CD4-positive, alpha-beta T cell treated with Interleukin-4 for 4 hours (primary cell): ENCODE data around the gene ATP11A.

Experiments
- DNase-seq: peaks from one replicate; pipeline ENCODE4 v3.0.0-alpha.2; 2020

Gene ATP11A

DNA sequence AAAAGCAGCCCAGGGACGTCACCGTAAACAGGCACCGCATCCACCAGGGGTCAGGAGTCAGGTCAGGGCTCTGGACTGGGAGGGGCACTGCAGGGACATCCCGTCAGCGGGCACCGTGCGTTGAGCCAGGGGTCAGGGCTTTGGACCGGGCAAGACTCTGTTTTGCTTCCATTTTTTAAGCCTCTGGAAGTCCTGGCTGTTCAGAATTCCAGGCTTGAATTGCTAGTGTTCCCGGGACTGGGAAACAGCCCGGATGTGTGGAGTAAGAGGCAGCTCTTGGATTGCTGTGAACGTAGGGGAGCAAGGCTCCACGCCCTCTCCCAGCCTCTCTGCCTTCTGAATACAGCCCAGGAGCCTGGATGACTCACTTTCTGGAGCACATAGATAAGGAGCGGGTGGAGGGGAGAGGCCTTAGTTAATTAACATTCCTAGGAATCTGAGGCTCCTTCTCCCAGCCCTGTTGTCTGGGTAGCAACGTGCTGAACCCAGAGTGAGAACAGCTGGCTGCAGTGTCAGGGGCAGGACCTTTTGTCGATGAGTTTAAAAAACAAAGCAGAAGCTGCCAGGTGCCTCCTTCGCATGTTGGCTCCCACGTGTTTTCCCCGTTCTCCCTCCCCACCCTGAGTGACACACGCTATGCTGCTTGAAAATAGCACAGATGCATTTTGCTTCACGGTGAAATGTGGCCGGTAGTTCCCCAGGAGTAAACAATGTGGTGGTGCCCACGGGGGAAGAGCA lies 21.9 kb downstream of the ATP11A start:
- DNase-seq, result no peak

DNA sequence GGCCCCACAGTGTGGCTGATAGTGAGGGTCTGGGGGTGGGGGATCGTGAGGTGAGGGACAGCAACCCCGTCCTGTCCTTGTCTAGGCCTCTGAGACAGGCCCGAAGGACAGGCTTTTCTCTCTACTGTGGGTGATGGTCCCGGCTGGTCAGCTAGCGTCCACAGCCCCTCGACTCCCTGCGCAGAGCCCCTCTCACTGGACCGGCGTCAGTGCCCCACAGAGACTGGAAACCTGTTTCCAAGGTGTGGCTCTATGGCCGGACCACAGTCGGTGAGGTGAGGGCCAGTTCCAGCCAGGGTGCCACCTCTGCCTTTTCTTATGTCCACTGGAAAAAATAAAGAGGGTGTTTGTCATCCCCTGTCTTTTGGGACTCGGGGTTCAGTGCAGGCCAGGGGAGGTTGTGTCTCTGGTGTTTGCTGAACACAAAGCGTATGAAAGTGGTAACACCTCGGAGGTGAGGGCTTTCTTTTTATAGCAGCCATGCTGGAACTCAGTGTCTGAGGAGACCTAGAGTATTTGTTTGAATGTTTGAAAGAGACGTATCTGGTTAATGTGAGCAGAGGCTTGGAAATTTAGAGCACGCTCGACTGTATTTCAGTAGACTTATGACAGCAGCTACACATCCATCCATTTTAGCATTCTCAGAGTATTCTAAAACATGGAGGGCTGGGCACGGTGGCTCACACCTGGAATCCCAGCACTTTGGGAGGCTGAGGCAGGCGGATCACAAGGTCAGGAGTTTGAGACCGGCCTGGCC lies 22.8 kb downstream of the ATP11A start:
- DNase-seq, result no peak

DNA sequence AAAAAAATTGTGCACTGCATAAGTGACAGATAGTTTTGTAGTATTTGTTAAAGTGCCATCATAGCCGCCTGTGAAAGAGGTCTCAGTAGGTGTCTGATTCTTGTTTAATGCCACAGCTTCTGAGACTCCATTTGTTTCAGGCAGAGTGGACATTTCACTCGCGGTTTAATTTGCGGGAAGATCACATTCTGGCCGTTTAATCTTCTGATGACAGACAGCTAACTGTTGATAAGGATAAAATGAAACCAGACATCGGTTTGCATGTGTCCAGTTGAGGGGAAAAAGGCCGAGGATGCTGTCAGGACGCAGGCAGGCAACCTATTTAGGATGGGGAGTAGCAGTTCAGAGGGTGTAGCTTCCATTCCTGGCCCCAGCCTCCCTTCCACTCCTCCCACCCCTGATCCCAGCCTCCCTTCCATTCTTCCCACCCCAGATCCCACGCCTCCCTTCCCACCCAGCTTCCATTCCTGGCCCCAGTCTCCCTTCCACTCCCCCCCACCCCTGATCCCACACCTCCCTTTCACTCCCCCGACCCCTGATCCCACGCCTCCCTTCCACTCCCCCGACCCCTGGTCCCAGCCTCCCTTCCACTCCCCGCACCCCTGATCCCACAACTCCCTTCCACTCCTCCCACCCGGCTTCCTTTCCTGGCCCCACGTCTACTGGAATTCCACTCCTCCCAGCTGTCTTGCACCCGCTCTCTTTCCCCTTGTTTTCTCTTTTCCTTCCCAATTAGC lies 23.8 kb downstream of the ATP11A start:
- DNase-seq, result no peak

DNA sequence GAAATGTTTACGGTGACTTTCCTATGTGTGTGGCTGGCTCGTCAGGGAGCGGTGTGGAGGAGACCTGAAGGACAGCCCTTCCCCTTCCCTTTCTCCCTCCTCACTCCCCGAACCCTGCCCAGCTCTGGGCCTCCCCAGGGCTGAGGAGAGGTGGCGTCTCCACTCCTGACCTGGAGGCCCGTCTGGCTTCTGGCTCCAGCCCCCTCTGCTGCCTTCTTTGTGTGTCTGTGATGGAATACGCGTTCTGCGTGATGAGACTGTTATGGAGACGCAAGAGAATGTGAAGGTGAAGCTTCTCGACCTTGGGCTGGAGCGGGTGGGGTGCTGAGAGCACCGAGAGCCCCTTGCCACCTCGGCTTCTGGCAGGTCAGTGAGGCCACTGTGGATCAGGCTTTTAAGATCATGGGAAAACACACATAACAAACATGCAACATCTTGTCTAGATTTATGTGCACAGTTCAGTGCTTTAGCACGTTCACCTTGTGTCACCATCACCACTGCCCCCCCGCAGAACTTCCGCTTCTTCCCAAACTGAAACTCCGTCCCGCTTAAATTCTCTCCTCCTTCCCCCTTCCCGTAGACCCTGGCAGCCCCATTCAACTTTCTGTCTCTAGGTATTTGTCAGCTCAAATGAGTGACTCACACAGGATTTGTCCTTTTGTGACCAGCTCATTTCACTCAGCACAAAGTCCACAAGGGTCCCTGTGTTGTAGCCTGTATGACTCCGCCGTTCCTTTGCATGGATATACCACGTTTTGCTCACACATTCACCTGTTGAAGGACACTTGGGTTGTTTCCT lies 24.7 kb downstream of the ATP11A start:
- DNase-seq, result no peak

DNA sequence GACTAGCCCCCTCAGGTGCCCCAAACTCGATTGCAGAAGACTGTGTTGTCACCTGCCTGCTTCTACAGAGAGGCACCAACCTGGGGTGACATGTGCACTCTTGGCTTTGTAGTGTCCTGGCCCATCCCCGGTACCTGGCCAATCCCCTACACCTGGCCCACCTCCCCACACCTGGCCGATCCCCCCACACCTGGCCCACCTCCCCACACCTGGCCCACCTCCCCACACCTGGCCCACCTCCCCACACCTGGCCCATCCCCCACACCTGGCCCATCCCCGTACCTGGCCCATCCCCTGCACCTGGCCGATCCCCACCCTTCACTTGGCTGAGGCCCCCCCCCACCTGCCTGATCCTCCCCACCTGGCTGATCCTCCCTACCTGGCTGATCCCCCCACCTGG lies 25.4 kb downstream of the ATP11A start:
- no peak for DNase-seq

DNA sequence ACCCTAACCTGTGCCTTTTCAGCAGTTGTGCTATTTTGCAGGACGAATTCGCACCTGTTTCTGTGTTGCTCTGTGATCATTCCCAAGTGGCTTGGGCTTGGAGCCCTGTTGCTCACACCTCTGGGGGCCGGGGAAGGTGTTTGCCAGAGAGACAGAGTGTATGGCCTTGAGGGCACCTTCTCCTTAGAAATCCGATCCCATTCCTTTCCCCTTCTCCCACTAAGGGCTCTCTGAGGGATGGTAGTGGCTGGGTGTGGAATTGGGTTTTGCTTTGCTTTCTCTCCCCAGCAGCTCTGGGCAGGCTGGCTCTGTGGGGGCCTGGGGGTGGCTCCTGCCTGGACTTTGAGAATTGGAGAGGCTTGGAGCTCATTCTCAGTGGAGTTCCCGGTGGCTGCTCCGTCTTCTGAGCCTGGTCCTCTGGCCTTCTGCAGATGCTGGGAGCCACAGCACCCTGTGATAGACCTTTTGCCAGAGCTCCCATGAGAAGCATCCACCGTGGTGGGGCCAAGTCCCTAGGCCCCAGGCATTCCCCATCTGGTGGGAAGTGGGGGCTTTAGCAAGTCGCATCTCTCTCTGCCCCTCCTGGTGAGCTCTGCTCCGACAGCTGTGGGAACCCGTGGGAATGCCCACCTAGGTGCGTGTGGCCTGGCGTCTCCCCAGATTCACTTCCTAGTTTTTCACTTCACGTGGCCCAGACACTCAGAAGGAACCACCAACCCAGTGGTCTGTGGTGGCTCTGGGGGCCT lies 26.1 kb downstream of the ATP11A start:
- no peak for DNase-seq

DNA sequence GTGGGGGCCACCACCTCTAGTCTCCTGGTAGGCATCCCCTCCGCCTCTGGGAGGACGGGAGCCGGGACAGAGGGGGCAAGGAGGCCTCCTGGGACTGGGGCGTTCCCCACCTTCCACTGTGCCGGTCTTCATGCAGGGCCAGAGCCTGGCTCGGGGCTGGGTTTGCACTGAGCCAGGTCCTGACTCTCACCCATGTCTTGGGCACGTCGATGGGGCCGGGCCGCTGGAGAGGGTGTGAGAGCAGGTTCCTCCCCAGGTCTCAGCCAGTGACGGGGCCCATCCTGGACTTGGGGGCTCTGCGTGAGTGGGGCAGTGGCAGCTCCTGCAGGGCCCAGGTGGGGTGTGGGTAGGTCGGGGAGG lies 26.6 kb downstream of the ATP11A start:
- no peak for DNase-seq

DNA sequence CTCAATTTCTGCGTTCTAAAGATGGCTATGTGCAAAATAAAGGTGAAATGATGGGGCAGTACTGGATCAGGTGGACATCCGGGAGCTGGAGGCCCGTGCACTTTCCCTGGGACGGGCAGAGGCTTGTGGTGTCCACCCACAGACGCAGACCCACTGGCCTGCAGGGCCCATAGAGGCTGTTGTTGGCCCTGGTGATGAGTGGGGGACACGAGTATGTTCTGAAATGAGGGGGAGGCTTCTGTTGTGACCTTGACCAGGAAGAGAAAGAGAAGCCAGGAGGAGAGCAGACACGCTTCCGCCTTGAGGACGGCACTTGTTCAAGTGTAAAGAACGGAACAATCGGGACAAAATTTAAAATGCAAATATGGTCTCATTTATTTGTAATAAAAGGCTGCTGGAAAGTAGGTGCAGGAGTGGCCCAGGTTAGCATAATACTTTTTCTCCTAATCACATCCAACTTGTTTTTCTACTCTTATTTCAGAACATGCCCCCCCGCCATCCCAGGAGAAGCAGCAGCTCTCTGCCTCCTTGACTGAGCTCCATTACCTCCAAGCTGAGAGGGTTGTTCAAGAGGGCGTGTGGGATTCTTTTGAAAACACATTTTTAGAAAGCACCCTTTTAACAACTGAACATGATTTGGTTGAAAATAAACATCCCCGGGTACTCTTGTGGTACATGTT lies 27.1 kb downstream of the ATP11A start:
- DNase-seq, result no peak

DNA sequence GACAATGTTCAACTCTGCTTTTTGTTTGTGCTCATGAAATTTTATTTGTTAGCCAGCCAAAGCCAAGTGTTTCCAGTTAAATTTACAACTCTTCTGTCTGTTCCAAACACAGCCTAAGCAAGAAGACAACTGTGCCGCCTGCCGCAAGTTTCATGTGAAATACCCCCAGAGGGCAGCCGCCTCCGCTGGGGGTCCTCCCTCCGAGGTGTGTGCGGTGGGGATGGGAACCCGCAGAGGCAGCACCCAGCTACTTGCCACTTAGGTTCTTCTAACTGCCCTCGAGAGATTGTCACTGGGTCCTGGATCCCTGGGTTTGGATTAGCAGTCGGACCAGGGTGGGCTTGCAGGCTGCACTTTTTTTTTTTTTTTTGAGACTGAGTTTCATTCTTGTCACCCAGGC lies 28.5 kb downstream of the ATP11A start:
- DNase-seq, result no peak

DNA sequence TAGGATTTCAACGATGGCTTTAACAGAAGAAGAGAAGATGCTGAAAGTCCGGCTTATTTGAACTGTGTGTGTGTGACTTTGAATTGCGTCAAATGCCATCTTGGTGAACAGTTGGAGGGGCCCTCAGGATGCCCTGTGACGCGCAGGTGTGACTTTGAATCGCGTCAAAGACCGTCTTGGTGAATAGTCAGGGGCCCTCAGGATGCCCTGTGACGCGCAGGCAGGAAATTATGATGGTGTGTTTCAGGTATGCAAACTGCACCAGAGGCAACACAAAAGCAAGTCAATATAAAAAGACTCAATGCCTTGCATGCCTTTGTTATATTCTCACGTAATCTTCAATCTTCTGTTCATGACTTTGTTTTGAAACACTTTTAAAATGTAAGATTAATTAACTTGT lies 29.2 kb downstream of the ATP11A start:
- DNase-seq, result no peak

DNA sequence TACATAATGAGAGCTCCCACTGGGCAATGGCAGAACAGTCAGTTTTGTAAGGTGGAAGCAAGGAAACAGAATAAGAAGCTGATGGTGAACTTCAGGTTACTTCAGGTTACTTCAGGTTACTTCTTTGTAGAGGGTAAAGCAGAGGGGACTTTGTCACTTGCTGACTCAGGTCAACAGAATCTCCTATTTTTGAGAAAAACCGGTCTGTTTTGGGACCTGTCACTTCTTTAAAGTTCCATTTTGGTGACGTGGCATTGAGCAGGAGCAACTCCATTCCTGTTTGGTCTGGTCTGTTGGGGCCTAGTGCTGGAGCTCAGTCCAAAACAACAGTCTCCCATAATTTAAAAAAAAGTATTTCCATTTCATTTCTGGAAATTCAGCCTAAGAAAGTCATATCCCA lies 29.7 kb downstream of the ATP11A start:
- no peak for DNase-seq

DNA sequence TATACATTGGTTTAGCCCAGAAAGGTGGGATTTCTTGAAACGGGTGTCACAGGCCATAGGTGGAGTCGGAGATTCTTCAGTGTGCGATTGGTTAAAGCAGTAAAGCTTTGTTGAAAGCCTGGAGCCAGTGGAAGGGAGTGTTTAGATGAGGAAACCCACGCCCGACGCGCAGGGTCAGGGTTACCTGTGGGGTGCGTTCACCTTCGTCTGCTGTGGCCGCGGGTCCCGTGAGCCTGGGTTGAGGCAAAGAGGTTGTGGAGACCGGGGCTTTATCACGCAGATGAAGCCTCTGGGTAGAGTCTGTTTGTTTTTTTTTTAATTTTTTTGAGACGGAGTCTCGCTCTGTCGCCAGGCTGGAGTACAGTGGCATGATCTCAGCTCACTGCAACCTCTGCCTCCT lies 30.4 kb downstream of the ATP11A start:
- no peak for DNase-seq

DNA sequence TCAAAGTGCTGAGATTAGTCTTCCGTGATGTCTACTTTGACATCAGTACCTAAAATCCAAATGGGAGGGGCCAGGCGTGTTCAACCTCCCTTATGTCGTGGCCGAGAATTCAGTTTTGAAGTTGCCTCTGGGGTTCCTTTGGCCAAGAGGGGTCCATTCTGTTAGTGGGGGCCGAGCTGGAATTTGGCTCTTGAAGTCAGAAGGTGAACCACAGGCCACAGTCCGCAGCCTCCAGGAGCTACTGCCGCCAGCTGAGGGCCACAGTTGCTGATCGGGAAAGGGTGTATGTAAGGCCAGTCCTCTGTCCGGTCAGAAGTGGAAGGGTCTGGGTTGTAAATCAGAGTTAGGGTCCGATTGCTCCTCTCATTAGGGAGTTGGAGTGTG lies 31.0 kb downstream of the ATP11A start:
- no peak for DNase-seq

DNA sequence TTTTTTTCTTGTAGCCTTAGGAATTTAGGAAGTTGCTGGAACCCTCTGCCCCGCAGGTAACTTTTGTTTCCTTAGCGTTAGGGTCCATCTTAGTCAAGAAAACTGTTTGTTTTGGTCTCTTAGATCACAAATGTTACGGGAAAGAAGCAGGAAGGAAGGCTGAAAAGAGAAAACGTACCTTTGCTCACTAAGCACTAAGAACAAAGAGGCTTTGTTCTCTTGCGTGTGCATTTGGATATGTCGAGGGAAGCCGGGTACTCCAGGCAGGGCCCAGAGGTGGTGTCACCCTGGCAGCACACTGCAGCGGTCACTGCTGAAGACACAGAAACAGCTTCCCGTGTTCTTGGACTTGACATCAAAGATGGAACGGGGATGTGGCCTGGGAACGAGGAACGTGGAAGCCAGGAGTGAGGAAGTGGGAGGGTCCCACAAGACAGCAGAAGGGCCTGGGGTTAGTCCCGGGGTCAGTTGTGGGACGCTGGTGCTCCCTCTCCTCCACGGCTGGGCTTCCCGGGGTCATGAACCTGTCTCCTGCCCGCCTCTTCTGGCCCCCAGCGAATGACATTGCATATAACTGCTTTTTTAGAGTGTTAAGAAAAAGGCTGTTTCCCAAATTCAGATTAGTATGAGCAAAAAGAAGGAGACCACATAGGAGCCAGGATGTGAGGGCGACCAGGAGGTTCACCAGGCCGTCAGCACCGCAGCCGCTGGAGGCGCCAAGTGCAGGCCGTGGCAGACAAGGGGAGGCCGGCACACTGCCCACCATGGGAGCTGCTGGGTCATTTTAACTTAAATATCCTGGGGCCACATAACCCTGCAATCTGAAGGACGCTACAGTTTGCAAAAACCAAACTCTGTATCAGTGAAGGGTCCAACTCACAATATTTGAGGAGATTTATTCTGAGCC lies 31.6 kb downstream of the ATP11A start:
- DNase-seq, result no peak

DNA sequence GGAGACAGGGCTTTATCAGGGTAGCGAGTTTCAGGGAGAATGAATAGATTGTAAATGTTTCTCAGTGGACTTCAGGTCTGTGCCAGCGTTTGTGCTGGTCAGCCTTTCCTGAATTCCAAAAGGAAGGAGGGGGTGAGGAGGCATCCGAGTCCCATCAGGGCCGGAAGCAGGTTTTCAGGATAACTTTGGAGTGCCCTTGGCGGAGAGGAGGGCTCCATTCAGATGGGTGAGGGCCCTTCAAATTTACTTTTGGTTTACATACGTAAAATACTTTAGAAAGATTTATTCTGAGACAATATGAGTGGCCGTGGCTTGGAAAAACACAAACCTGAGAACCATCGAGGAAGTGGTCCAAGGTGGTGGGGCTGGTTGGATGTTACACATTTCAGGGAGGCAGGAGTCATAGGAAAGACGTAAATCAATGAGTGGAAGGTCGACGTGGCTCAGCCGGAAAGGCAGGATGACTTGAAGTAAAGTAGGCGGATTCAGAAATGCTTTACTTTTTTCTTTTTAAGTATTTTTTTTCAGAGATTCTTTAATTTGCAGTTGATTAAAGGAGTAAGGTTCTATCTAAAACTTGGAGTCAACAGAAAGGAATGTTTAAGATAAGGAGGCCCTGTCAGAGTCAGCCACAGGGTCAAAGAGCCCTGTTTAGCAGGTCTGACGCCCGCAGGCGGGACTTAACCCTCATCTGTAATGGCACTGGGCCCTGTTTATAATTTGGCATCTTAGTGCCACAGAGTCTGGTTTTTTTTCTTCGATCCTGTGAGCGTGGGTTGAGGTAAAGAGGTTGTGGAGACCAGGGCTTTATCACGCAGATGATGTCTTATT lies 32.8 kb downstream of the ATP11A start:
- DNase-seq, result no peak

DNA sequence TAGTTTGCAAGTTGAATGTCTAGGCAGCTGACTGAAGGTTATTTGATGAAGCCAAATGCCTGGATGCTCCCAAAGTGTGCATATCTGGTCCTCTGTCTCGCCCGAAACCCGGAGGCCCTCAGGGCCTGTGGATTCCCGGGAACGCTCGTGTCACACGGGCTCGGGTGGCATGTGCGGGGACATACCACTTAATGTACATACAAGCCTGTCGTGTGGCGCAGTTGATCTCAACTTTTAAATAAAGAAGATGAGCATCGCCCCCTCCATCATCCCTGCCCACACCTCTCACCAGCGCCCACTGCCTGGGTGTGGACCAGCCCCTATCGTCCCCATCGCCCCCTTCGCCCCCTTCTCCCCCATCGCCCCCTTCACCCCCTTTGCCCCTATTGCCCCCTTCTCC lies 33.9 kb downstream of the ATP11A start:
- DNase-seq, result no peak

DNA sequence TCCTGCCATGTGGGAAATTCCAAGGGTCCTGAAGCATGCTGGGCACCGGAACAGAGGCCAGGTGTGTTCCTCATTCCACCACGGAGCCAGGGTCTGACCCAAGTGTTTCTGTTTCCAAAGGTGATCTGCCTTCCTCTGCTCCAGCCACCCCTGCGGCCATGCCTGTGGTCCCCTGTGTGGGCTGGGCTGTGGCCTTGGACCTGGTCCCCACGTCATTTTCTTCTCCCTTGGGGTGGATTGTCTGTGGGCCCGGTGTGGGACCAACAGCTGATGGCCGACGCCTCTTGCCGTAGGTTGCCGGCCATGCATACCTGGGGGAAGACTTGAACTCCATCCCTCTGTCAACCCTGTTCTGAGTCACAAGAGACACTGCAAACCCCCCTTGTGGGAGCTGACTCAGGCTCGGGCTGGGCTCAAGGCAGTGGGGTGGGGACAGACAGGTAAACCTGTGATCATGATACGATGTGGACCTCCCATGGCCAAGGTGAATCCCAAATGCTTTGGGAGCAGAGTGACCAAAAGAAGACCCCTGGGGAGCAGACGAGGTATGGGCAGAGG lies 35.0 kb downstream of the ATP11A start:
- DNase-seq, result no peak

DNA sequence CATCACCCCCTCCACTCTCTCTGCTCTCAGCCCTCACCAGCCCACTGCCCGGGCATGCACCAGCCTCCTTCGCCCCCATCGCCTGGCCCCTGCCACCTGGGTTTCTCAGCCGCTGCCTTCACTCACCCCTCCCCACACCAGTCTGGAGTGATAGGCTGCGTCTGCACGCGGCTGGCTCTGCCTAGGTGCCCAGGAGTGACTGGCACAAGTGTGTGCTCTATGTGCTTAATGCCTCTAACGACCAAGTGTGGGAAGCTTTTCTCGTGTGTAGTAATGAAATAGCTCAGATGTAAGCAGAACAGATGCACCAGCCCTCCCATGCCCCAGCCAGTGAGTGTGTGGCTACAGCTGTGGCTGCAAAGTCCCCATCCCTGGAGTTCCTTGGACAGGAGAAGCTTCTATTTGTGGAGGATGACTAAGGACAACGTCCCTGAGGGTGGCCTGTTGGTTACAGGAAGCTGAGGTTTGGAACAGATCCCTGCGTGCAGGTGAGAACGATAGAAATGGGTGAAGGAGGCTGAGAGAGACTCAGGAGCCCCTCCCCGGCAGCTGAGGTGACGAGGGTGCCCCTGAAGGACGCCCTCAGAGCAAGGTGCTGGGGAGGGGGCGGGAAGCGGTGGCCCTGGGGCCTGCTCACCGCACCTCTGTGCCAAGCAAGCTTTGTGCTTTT lies 35.6 kb downstream of the ATP11A start:
- DNase-seq, result no peak
